Middle frontal gyrus (tissue), 1 donor: ENCODE results near the gene PPP1R18.
"Not testable (repeated sequence)": the region's sequence is repeated elsewhere in the genome, so short reads cannot be mapped to it uniquely, and the experiment has no call there.

ENCODE experiments used
- DNase-seq: peaks from one replicate; pipeline ENCODE4 v3.0.0-alpha.2; 2015; ENCODE audit warnings: low spot score; ENCODE audit errors: extremely low spot score

PPP1R18 gene

DNA sequence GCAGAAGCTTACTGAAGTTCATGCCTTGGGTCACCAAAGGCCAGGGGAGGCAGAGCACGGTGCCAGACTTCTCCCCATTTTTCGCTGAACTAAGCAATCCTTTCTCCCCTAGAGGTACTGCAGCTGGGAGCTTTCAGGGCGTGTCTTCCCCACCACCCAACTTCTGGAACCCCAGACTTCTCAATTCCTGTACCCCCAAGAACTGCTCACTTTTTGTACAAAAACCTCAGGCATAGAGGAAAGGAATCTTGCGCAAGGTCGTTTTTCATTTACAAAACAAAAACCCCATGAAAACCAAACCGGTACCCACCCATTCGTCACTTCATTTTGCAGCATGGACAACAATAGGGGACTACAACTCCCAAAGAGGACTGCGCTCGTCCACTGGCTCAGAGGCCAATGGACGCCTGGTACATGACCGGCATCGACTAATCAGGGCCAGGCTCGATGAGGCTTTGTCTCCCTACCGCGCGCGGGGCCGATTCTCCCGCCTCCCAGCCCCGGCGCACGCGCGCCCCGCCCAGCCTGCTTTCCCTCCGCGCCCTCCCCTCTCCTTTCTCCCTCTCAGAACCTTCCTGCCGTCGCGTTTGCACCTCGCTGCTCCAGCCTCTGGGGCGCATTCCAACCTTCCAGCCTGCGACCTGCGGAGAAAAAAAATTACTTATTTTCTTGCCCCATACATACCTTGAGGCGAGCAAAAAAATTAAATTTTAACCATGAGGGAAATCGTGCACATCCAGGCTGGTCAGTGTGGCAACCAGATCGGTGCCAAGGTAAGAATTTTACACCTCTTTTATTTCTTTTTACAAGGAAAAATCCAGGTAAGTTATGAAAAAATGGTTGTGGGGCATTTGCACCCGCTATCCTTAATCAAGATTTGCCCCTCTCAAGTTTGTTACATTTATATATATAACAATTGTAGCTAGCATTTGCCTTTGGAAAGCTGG, 33.6 kb upstream of the PPP1R18 start, which contains the start of gene TUBB:
TUBB (plus strand) TSS at position 562 of the 947 bp plus-strand sequence; CDS start at position 717, 155 bp downstream.
- peak; percentile 96 for DNase-seq

DNA sequence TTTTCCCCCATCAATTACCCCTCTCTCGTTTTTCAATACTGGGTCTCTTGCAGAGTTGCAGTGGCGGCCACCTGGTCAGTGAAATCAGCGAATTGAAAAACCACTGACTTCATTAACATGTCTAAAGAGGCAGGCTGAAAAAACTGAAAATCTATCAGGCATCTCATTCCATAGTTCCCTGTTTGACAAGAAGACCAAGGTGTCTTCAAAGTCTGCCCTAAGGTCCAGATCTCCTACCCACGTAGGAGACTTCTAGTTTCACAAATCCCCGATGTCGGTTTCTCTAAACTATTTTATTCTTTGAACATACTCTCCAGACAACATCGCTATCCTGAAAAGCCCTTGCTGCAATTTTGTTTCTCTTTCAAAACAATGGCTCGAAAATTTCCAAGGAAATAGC, 32.9 kb upstream of the PPP1R18 start:
- no peak for DNase-seq

DNA sequence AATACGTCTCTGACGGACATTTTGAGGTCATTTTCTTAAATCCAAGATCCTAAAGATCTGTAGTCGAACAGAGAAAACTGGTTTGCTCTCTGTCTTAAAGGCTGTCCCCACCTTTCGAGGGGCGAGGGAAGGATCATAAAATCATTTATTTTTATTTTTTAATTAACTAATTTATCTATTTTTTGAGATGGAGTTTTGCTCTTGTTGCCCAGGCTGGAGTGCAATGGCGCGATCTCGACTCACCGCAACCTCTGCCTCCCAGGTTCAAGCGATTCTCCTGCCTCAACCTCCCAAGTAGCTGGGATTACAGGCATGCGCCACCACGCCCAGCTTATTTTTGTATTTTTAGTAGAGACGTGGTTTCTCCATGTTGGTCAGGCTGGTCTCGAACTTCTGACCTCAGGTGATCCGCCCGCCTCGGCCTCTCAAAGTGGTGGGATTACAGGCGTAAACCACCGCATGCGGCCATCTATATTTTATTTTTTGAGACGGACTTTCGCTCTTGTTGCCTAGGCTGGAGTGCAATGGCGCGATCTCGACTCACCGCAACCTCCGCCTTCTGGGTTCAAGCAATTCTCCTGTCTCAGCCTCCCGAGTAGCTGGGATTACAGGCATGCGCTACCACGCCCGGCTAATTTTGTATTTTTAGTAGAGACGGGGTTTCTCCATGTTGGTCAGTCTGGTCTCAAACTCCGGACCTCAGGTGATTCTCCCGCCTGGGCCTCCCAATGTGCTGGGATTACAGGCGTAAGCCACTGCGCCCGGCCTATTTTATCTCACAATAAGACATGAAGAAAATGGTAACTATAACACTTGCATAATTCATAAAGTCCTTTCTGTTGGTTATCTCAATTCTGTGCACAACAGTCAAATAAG, 31.6 kb upstream of the PPP1R18 start:
- not testable (repeated sequence) for DNase-seq

DNA sequence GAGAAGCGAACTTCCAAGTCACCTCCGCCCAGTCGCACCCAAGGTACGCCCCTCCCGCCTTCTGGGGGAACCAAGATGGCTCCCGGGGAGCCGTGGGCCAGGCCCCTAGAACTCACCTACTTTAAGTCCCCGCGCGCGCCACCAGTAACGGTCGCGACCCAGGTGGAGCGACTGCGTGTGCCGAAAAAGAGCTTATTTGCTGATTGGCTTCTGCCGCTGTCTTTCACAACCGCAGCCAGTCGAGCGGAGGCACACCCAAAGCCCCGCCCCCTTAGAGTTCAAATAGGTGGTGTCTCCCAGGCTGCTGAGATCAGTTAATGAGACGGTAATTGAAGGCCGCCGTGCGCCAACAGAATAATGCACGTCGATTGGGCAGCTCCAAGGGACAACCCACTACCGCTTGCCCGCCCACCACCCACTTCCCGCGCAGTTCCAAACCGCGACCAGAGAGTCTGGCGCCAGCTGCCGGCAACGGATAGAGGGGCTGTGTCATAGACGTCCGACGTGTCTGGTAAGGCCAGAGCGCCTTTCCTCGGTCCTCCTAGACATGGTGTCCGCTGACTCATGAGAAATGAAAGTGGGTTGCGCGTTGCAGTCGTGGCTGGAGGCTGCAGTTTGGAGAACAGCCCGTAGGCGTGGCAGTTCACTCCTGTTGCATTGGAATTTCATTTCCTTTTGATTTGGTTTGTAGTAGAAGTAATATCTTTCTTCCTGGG, 30.8 kb upstream of the PPP1R18 start, which contains the start of gene MDC1:
MDC1 (minus strand) TSS at position 153 of the 716 bp plus-strand sequence. CDS start 2,106 bp downstream, outside the sequence.
- DNase-seq, result peak; percentile 98

DNA sequence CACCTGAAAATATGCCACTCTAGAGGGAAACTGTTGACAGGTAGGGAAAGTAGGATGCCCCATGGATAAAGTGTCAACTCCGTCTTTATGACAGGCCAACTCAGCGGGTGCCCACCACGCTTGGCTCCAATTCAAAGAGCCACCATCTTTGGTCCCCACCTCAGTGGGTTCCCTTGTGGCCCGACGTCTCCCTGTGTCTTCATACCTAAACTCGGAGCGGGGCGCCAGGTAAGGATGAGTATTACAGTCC, 30.4 kb upstream of the PPP1R18 start:
- DNase-seq, result no peak

DNA sequence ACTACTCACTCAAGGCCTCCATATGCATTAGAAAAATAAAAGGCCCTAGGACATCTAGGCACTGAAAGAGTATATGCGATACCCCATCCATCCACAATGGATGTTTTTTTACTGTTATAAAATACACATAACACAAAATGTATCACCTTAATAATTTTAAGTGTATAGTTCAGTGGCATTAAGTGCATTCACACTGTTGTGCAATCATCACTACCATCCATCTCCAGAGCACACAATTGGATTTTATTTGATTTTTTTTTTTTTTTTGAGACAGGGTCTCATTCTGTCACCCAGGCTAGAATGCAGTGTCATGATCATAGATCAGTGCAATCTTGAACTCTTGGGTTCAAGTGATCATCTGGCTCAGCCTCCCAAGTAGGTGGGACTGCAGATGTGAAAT, 27.8 kb upstream of the PPP1R18 start:
- DNase-seq, result no peak

DNA sequence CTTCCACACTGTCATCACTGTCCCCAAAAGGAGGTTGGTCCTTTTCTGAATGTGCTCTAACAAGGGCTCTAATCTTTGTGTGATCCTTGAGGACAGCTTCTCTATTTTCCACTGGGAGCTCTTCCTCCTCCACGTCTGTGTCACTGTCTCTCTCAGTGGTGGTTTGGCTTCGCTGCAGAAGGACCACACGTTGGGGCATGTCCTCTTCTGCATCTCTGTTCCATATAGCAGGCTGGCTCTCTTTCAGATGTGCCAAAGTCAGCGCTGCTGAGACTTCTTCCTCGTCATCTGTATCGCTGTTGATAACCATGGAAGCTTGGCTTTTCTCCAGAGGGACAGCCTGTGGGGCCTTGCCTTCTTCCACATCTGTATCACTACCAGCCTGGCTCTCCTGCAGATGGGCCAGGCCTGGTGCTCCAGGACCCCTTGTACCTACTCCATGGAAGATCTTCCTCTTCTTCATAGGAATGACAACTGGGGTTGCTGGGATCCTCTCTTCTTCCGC, 26.0 kb upstream of the PPP1R18 start:
- no peak for DNase-seq

DNA sequence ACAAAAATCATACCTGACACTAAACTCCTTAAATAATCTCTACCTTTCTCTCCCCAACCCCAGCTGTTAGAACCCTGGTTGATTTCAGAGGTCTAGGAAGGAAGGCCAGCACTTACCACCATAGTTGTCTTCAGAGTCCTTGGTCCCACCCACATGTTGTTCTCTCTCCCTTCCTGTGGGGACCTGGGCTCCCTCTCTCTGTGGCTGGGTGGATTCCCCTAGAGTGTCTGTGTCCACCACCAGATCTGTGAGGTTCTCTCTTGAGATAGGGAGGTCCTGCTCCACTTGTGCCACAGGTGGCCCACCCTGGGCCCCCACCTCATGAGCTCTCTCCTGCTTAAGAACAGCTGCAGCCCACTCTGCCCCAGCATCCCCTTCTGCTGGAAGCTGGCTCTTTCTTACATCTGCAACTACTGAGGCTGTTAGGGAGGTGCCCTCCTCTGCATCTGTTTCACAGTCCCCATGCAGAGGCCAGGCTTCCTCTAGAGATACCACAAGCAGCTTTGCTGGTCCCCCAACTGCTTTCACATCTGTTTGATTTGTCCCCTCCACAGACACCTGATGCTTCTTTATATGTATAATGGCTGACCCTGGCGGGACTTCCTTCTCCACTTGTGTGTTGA, 25.4 kb upstream of the PPP1R18 start:
- no peak for DNase-seq

DNA sequence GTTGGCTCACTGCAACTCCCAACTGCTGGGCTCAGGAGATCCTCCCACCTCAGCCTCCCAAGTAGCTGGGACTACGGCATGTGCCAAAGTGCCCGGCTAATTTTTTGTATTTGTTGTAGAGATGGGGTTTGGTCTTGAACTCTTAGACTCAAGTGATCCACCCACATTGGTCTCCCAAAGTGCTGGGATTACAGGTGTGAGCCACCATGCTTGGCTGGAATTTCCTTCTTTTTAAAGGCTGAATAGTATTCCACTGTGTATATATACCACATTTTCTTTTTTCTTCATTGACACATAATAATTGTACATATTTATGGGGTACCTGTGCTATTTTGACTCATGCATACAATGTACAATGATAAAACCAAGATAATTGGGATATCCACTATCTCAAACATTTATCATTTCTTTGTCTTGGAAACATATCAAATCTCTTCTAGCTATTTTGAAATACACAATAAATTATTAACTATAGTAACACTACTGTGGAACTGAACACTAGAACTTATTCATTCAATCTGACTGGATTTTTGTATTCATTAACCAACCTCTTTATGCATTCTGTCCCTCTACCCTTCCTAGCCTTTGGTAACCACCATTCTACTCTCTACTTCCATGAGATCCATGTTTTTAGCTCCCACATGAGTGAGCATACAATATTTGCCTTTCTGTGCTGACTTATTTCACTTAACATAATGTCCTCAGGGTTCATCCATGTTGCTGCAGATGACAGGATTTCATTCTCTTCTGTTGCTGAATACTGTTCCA, 22.8 kb upstream of the PPP1R18 start:
- DNase-seq, result no peak

DNA sequence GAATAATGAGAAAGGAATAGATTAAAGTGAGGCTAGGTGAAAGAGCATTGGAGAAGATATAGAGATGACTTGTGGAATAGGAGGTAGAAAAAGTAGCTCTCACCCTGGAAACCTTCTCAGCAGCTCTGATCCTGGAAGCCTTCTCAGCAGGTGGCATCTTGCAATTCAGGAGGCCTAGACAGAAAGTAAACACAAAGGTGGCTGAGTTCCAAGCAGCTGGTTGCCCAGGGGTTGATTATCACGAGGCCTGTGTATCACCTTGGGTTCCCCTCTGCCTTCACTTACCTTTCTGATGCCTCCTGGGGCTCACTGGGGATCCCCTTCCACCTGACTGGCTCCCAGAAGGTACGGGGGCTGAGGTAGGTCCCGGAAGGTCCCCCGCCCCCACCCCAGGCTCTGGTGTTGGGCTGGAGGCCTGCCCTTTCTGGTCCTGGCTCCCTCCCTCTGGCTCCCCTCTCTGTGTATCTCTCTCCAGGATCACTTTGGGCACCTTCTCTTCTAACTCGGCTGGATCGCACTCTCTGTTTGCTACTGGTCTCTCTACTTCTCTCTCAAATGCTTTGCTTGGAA, 20.9 kb upstream of the PPP1R18 start:
- DNase-seq, result no peak

DNA sequence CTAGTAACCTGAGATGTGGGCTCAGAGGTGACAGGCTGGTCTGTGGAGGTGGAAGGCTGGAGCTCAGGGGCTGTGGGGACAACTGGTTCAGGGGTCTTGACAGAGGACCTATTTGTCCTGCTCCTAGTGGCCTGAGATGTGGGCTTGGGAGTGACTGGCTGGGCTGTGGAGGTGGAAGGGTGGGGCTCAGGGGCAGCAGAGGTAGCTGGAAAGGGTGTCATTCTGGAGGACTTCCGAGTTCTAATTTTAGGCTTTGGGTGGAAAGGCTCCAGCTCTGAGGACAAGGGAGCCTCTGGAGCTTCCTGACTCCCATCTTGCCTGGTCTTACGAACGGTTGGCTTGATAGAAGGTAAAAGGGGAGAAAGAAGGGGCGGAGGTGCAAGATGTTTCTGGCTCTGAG, 19.2 kb upstream of the PPP1R18 start:
- DNase-seq, result no peak

DNA sequence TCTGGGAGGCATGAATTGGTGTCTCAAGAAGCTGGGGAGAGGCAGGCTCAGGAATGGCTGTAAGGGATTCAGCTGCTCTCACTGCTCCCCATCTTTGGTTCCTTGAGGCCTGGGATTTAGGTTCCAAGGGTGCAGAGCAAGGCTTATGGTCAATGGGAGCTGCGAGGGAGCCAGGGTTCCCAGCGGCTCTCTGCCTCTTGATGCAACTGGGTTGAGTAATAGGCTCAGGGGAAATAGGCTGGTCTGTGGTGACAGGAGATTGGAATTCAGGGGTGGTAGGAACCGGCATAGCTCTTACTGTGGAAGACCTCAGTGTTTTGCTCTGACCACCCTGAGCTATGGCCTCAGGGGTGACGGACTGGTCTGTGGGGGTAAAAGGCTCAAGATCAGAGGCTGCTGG, 17.4 kb upstream of the PPP1R18 start:
- no peak for DNase-seq

DNA sequence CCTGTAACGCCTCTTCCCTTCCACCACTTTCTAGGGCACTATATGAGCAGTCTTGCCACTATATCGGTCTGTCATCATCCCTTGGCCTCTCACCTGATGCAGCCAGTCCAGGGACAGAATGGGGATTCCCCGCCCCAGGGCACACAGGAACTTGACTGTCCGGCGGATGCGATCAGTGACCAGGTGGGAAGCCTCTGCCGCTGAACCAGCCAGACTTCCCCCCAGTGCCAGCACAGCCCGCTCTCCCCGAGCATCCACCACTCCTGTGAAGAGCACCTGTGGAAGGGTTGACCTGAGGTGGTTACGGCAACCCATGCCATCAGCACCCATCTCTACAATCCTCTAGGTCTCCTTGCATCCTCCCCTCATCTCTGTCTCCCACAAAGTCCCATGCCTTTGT, 16.6 kb upstream of the PPP1R18 start:
- no peak for DNase-seq

DNA sequence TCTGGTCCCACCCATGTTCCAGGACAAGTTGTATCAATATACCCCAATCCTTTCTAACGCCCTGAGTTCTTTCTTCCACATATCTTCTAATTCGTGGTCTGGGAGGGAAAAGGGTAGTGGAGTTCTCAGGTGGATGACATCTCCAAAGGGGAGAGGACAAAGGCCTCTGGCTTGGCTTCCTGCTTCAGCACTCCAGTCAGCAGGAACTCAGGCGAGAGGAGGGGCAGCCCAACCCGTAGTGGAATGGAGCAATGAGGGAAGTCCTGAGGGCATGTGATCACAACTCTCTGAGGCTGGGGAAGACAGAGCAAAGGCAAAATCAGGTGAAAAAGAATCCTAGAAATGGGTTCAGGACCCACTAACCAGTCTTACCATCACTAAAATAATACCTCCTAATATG, 13.9 kb upstream of the PPP1R18 start:
- no peak for DNase-seq

DNA sequence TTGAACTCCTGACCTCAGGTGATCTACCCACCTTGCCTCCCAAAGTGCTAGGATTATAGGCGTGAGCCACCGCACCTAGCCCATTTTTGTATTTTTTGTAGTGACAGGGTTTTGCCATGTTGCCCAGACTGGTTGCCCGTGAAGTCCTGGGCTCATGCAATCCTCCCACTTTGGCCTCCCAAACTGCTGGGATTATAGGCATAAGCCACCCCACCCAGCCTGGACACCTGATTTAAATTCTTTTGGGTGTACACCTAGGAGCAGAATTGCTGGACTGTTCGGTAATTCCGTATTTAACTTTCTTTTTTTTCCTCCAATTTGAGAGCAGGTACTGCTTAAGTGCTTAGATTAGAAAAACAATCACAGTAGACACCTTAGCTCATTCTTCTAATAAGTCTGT, 10.0 kb upstream of the PPP1R18 start:
- DNase-seq, result no peak

DNA sequence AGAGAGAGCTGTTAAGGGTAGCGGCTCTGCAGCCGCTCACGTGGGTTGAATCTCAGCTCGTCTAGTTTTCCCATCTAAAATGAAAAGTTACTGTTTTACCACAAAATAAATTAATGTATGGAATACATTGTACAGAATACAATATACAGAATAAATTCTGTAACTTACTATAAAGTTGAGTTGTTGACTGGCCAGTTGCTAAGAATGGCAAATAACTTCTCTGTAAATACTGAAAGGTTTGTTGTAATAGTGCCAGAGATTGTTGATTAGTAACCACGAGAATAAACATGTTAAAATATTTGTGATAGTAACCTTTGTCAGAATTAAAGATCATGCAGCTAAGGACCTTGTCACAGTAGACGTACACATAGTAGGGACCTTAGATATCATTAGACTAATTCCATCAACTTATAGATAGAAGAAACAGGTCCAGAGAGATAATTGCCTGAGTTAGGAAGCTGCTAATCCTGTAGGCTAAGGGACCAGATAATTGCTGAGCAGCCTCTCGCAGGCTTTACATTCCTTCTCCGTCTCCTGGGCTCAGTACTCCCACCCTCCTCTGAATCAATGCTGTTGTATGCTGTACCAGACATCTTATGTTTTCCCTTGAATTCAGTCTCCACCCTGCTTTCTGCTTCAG, 4.9 kb upstream of the PPP1R18 start:
- no peak for DNase-seq

DNA sequence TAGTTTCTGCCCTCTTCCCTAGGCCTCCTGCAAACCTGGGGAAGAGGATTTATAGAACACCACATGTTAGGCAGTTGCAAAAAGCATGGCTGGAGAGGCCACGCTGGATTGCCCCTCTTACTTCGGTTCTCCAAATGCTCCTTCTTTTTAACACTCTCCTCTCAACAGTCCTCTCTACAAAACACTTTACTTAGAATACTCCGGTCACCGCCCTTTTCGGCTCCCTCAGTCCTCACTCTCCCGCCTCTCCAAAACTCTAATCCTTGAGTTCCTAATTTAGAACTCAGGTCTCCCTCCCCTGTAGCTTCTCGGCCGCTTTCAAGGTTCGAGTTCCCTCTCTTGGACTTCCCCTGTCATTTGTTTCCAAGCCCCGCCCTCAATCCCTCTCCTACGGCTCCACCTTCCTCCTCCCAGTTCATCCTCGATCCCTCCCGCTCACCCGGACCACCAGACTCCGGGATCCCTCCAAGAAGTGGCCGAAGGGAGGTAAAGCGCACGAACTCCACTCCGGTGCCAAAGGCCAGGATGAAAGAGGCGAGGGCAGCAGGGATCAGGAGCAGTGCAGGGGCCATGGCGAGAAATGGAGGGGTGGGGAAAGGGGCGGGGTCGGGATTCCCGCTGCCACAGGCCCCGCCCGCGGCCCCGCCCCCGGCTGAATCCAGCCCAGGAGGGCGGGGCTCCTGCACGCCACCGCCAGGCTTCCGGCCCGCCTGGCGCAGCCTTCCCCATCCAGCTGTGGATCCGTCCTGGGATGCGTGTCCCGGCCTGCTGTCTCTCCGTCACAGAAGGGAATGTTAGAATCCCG, 4.2 kb upstream of the PPP1R18 start, which contains the start of gene NRM:
NRM (minus strand) TSS at position 582 of the 805 bp plus-strand sequence; CDS start at position 572, 10 bp downstream.
- peak; percentile 66 for DNase-seq

DNA sequence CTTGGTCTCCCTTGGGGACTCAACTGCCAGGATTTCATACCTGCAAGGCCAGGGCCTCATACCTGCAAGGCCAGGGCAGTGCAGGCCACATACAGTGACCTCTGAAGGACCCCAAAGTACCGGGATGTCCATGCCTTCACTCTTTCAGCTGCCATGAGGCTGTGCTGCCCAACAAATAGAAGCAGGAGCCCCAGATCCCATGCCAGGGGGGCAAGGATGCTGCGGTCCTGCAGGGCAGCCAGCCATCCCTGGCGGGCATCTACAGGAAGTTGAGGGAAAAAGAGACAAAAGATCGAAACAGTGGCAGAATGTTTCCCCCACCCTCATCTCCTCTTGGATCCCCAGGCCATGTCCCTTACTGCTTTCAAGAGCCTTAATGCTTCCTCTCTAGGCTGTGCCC, 3.5 kb upstream of the PPP1R18 start:
- DNase-seq, result no peak
